ENCODE measurements around the gene BRSK2.

DNA sequence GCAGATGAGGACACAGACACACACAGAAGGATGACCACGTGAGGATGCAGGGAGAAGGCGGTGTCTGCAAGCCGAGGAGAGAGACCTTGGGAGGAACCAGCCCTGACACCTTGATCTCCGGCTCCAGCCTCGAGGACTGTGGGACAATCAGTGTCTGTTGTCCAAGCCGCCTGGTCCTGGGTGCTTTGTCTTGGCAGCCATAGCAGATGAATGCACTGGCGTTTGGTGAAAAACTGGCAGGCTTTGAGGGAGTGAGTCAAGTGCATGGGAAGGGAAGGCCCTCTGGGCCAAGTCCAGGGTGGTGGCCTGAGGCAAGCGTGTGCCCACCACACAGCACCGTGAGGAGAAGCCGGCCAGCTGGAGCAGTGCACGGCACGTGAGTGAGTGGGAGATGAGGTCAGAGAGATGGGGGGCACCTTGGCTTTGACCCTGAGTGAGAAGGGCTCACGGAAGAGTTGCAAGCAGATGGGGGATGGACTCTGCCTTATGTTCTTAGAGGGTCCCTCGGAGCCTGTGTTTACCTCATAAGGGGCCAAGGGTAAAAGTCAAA lies 12.4 kb upstream of the BRSK2 start:
- no peak for TF ChIP-seq EZH2 (IDR thresholded peaks at IDR 0.05; ENCODE audit: insufficient read depth, low read length)
- TF ChIP-seq, protein P1, sequence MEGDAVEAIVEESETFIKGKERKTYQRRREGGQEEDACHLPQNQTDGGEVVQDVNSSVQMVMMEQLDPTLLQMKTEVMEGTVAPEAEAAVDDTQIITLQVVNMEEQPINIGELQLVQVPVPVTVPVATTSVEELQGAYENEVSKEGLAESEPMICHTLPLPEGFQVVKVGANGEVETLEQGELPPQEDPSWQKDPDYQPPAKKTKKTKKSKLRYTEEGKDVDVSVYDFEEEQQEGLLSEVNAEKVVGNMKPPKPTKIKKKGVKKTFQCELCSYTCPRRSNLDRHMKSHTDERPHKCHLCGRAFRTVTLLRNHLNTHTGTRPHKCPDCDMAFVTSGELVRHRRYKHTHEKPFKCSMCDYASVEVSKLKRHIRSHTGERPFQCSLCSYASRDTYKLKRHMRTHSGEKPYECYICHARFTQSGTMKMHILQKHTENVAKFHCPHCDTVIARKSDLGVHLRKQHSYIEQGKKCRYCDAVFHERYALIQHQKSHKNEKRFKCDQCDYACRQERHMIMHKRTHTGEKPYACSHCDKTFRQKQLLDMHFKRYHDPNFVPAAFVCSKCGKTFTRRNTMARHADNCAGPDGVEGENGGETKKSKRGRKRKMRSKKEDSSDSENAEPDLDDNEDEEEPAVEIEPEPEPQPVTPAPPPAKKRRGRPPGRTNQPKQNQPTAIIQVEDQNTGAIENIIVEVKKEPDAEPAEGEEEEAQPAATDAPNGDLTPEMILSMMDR (IDR thresholded peaks at IDR 0.05; ENCODE audit: insufficient read depth, low read depth, low read length), result no peak
